ENCODE measurements around the gene C17orf113.

- TF ChIP-seq ZNF20 (CRISPR knock-in tag; IDR thresholded peaks at IDR 0.05) (no peak), MXI1 (IDR thresholded peaks at IDR 0.05; ENCODE audit: borderline replicate concordance, low read depth, low read length) (no peak)
These were observed 51.9 kb downstream of the C17orf113 start for GRCh38 chr17:41998497-41998896.

Measured in HepG2 (cell line).